Fibroblast of lung (primary cell): ENCODE measurements around the gene SLC13A5. TPM values are rescaled to one million over a fixed set of nuclear protein-coding genes. Genes with fewer than 3 reads are reported as not detected.

ENCODE experiments used
- DNase-seq, 2 donors: peaks; one replicate each; pipeline versions ENCODE4 v3.0.0 to v3.0.0-alpha.2; 2010; ENCODE audit warnings: low read depth in 2 of 2
- H2AFZ ChIP-seq: 2 replicates; pipeline ENCODE4 v1.5.1; 2012; ENCODE audit warnings: low read length, control low read depth, inconsistent platforms
- H3K27ac ChIP-seq: 2 replicates; pipeline ENCODE4 v1.5.1; 2011; ENCODE audit warnings: low read length, control low read depth; ENCODE audit not compliant: insufficient read depth
- H3K27me3 ChIP-seq: 2 replicates; pipeline ENCODE4 v1.5.1; 2011; ENCODE audit warnings: mild to moderate bottlenecking, low read length; ENCODE audit not compliant: control insufficient read depth, insufficient read depth
- H3K36me3 ChIP-seq: 2 replicates; pipeline ENCODE4 v1.5.1; 2011; ENCODE audit warnings: low read length; ENCODE audit not compliant: control insufficient read depth, insufficient read depth
- H3K4me1 ChIP-seq: 2 replicates; pipeline ENCODE4 v1.5.1; 2011; ENCODE audit warnings: low read length; ENCODE audit not compliant: control insufficient read depth, insufficient read depth; ENCODE audit errors: extremely low read depth
- H3K4me2 ChIP-seq: 2 replicates; pipeline ENCODE4 v1.5.1; 2011; ENCODE audit warnings: low read length, control low read depth; ENCODE audit not compliant: insufficient read depth; ENCODE audit errors: extremely low read depth
- H3K4me3 ChIP-seq, 4 experiments: fragments of 200-600 bp in 1 of 4; sonication (generic) in 1 of 4; replicated peaks in 1 of 4; 2 replicates each; pipeline ENCODE4 v1.5.1; 2011 to 2016; ENCODE audit warnings: low read length in 4 of 4, low read depth in 3 of 4, mild to moderate bottlenecking in 3 of 4, control low read depth in 2 of 4, inconsistent platforms in 1 of 4, mixed read lengths in 1 of 4; ENCODE audit not compliant: insufficient read depth in 1 of 4; ENCODE audit errors: control extremely low read depth in 1 of 4
- H3K79me2 ChIP-seq: 2 replicates; pipeline ENCODE4 v1.5.1; 2012; ENCODE audit warnings: mild to moderate bottlenecking, low read length, inconsistent platforms; ENCODE audit not compliant: control insufficient read depth, insufficient read depth
- H3K9ac ChIP-seq: 2 replicates; pipeline ENCODE4 v1.5.1; 2011; ENCODE audit warnings: mild to moderate bottlenecking, low read length, control low read depth; ENCODE audit not compliant: insufficient read depth
- H3K9me3 ChIP-seq: 2 replicates; pipeline ENCODE4 v1.5.1; 2012; ENCODE audit warnings: low read depth, low read length; ENCODE audit not compliant: control insufficient read depth, insufficient read depth
- H4K20me1 ChIP-seq: 2 replicates; pipeline ENCODE4 v1.5.1; 2011; ENCODE audit warnings: low read length; ENCODE audit not compliant: control insufficient read depth, insufficient read depth; ENCODE audit errors: extremely low read depth
- EZH2 ChIP-seq: IDR thresholded peaks from 2 replicates; pipeline ENCODE4 v1.5.1; 2012; ENCODE audit warnings: low read length, control low read depth, mild to moderate bottlenecking; ENCODE audit errors: missing control alignments
- polyA plus RNA-seq, 2 donors: library from polyadenylated mRNA; depleted of rRNA in 1 of 2; stranded (reverse) in 1 of 2; unstranded in 1 of 2; fragments of >200 nt; gene quantifications; 2 replicates each; pipeline ENCODE4 v1.2.1, GENCODE V29; 2011 to 2012; ENCODE audit warnings: missing spikeins in 1 of 2
- total RNA-seq: library from RNA; depleted of rRNA; stranded (reverse); fragments of >200 nt; gene quantifications from 2 replicates; pipeline ENCODE4 v1.2.1, GENCODE V29; 2014
- TF ChIP-seq, protein P1 (sequence below), 2 donors: IDR thresholded peaks in 1 of 2; conservative IDR thresholded peaks in 1 of 2; 1 replicate in 1 of 2; 2 replicates in 1 of 2; pipeline ENCODE4 v1.5.1; 2011 to 2012; ENCODE audit warnings: low read length in 2 of 2, control low read depth in 1 of 2, inconsistent platforms in 1 of 2, low read depth in 1 of 2, mild to moderate bottlenecking in 1 of 2

Gene SLC13A5
- total and polyA plus RNA-seq, 2 donors (not counting 1 experiment from before 2014, with no cell fraction given): not detected

DNA sequence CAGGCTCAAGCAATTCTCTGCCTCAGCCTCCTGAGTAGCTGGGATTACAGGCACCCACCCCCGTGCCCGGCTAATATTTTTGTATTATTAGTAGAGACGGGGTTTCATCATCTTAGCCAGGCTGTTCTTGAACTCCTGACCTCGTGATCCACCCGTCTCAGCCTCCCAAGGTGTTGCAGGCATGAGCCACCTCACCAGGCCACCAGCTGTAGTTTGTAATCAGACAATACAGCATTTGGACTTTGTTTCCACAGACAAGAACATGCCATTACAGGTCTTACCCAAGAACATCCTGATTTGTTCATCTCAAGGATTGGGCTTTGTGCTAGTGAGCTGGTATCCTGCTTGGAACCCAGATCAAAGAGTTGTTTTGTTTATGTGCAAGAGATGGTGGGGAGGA, 31.5 kb downstream of the SLC13A5 start:
- no peaks in the 10 kb centered on the region for H3K4me1 ChIP-seq
- H4K20me1 ChIP-seq: no peaks in the 10 kb centered on the region
- H3K27ac ChIP-seq: no peak overlapping the region
- no peaks in the 10 kb centered on the region for H3K79me2 ChIP-seq
- no peak overlapping the region for H3K4me2 ChIP-seq
- DNase-seq: no peak
- no peaks in the 10 kb centered on the region for H3K27me3 ChIP-seq
- no peak overlapping the region for H2AFZ ChIP-seq
- H3K9ac ChIP-seq: no peak overlapping the region
- H3K4me3 ChIP-seq: no peak overlapping the region
- TF ChIP-seq, protein P1, sequence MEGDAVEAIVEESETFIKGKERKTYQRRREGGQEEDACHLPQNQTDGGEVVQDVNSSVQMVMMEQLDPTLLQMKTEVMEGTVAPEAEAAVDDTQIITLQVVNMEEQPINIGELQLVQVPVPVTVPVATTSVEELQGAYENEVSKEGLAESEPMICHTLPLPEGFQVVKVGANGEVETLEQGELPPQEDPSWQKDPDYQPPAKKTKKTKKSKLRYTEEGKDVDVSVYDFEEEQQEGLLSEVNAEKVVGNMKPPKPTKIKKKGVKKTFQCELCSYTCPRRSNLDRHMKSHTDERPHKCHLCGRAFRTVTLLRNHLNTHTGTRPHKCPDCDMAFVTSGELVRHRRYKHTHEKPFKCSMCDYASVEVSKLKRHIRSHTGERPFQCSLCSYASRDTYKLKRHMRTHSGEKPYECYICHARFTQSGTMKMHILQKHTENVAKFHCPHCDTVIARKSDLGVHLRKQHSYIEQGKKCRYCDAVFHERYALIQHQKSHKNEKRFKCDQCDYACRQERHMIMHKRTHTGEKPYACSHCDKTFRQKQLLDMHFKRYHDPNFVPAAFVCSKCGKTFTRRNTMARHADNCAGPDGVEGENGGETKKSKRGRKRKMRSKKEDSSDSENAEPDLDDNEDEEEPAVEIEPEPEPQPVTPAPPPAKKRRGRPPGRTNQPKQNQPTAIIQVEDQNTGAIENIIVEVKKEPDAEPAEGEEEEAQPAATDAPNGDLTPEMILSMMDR (conservative IDR thresholded peaks at IDR 0.05 in 1 of 2, IDR thresholded peaks at IDR 0.05 in 1 of 2; ENCODE audit: low read depth in 1 of 2, low read length in 2 of 2): no peak
- no peak for TF ChIP-seq EZH2
- H3K36me3 ChIP-seq: no peaks in the 10 kb centered on the region
- no peaks in the 10 kb centered on the region for H3K9me3 ChIP-seq

DNA sequence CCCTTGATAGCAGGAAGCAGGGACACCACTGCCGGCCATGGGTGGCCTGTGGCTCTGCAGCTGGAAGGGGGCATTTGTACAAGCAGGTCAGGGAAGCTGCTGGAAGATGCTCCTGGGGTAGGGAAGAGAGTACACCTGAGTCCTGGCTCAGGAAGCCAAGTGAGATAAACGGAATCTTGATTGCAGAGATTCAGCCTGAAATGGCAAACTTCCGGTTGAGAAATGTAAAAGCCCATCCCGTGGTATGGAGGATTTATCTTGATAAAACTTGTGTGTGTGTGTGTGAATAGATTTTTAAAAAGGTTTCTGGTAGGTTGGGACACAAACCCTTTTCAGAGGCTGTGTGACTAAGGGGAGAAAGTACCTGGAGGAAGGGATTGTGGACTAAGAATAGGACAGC, 32.0 kb downstream of the SLC13A5 start:
- no peaks in the 10 kb centered on the region for H3K79me2 ChIP-seq
- H3K27ac ChIP-seq: no peak overlapping the region
- H3K27me3 ChIP-seq: no peaks in the 10 kb centered on the region
- H3K9me3 ChIP-seq: no peaks in the 10 kb centered on the region
- no peak overlapping the region for H2AFZ ChIP-seq
- no peak for DNase-seq
- H3K4me3 ChIP-seq: no peak overlapping the region
- H3K4me2 ChIP-seq: no peak overlapping the region
- TF ChIP-seq, protein P1 (conservative IDR thresholded peaks at IDR 0.05 in 1 of 2, IDR thresholded peaks at IDR 0.05 in 1 of 2; ENCODE audit: low read depth in 1 of 2, low read length in 2 of 2): no peak
- TF ChIP-seq EZH2: no peak
- no peaks in the 10 kb centered on the region for H3K4me1 ChIP-seq
- no peaks in the 10 kb centered on the region for H3K36me3 ChIP-seq
- no peaks in the 10 kb centered on the region for H4K20me1 ChIP-seq
- no peak overlapping the region for H3K9ac ChIP-seq

DNA sequence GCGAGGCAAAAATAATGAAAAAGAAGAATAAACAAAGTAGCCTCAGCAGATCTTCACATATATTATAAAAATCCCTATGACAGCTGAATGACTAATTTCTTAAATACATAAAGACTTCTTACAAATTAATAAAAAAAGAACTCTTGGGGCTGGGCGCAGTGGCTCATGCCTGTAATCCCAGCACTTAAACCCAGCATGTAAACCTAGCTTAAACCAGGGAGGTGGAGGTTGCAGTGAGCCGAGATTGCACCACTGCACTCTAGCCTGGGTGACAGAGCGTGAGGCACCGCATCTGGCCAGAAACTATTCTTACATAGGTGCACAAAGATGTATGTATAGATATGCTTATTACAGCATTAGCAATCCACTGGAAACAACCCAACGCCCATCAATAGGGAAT, 33.9 kb downstream of the SLC13A5 start:
- Histone ChIP-seq H3K79me2 (no peaks in the 10 kb centered on the region), H4K20me1 (no peaks in the 10 kb centered on the region), H3K27ac (no peak overlapping the region), H3K9me3 (no peaks in the 10 kb centered on the region), H3K4me3 (no peak overlapping the region), H3K9ac (no peak overlapping the region), H3K4me1 (no peaks in the 10 kb centered on the region), H3K27me3 (no peaks in the 10 kb centered on the region), H2AFZ (no peak overlapping the region), H3K36me3 (no peaks in the 10 kb centered on the region), H3K4me2 (no peak overlapping the region)
- DNase-seq: no peak
- TF ChIP-seq, protein P1 (conservative IDR thresholded peaks at IDR 0.05 in 1 of 2, IDR thresholded peaks at IDR 0.05 in 1 of 2; ENCODE audit: low read depth in 1 of 2, low read length in 2 of 2): no peak
- no peak for TF ChIP-seq EZH2
